Nephron (organoid): ENCODE measurements around the gene NKD1.

Source experiments
- H3K27ac Mint-ChIP-seq, 3 experiments: 2 replicates each; pipeline ENCODE4 v1.8.0; 2020; ENCODE audit warnings: mixed read lengths in 3 of 3, mild to moderate bottlenecking in 2 of 3, moderate library complexity in 1 of 3
- H3K27me3 Mint-ChIP-seq: 2 replicates; pipeline ENCODE4 v1.8.0; 2021; ENCODE audit warnings: low read depth, mild to moderate bottlenecking, moderate library complexity, mixed read lengths
- H3K36me3 Mint-ChIP-seq: 2 replicates; pipeline ENCODE4 v1.8.0; 2020; ENCODE audit warnings: low read depth, mixed read lengths
- H3K4me1 Mint-ChIP-seq: 2 replicates; pipeline ENCODE4 v1.8.0; 2020; ENCODE audit warnings: mixed read lengths
- H3K4me3 Mint-ChIP-seq, 3 experiments: 2 replicates each; pipeline ENCODE4 v1.8.0; 2020; ENCODE audit warnings: mild to moderate bottlenecking in 3 of 3, mixed read lengths in 3 of 3, moderate library complexity in 2 of 3
- H3K9me3 Mint-ChIP-seq: 2 replicates; pipeline ENCODE4 v1.8.0; 2020; ENCODE audit warnings: mixed read lengths
- TF ChIP-seq, protein P1 (sequence below), 3 experiments: fragments of 200-600 bp; sonication (generic); IDR thresholded peaks; one replicate each; pipeline ENCODE4 v1.5.0; 2021; ENCODE audit warnings: antibody characterized with exemption in 3 of 3; ENCODE audit not compliant: unreplicated experiment in 3 of 3

The NKD1 gene

DNA sequence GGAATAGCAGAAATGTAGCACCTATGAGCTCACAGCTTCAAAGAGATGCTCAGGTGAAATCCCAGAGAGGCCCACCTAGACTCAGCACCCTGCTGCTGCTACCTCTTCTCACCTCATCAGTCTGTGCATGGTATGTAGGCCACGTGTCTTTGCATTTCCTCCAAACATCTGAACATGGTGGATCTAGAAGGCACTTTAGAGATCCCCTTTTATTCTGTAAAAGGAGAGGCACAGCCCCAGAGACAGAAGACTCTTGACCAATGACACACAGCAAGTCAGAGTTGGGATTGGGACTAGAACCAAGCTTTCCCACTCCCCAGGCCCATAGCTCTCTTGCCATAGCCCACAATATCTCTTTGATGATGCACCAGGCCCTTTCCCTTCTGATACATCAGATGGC lies 19.4 kb upstream of the NKD1 start:
- H3K36me3 Mint-ChIP-seq = no peaks in the 10 kb centered on the region
- H3K27ac Mint-ChIP-seq = no peak overlapping the region
- H3K9me3 Mint-ChIP-seq = peaks cover 21% of the 10 kb centered on the region
- TF ChIP-seq, protein P1, sequence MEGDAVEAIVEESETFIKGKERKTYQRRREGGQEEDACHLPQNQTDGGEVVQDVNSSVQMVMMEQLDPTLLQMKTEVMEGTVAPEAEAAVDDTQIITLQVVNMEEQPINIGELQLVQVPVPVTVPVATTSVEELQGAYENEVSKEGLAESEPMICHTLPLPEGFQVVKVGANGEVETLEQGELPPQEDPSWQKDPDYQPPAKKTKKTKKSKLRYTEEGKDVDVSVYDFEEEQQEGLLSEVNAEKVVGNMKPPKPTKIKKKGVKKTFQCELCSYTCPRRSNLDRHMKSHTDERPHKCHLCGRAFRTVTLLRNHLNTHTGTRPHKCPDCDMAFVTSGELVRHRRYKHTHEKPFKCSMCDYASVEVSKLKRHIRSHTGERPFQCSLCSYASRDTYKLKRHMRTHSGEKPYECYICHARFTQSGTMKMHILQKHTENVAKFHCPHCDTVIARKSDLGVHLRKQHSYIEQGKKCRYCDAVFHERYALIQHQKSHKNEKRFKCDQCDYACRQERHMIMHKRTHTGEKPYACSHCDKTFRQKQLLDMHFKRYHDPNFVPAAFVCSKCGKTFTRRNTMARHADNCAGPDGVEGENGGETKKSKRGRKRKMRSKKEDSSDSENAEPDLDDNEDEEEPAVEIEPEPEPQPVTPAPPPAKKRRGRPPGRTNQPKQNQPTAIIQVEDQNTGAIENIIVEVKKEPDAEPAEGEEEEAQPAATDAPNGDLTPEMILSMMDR (IDR thresholded peaks at IDR 0.05; ENCODE audit: unreplicated experiment in 3 of 3) = no peak
- H3K27me3 Mint-ChIP-seq = peaks cover 24% of the 10 kb centered on the region
- H3K4me1 Mint-ChIP-seq = no peaks in the 10 kb centered on the region
- no peak overlapping the region for H3K4me3 Mint-ChIP-seq

DNA sequence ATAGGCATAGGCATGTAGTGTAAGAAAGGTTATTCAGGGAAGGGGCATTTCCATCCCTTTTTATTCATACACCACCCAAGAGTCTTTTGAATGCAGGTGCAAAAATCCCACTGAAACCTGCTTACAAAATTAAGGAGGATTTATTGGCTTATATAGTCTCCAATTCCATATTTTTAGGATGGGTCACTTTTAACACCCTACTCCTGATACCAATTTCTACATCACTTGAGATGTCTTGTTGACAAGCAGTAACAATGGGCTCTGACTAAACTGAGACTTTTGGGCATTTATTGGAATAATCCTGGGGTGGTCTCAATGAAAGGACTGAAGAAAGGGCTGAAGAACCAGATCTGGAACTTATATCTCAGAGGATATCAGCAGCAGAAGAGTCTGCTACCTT lies 18.9 kb upstream of the NKD1 start:
- H3K4me3 Mint-ChIP-seq = no peak overlapping the region
- H3K4me1 Mint-ChIP-seq = no peaks in the 10 kb centered on the region
- no peaks in the 10 kb centered on the region for H3K36me3 Mint-ChIP-seq
- H3K9me3 Mint-ChIP-seq = peaks cover 21% of the 10 kb centered on the region
- TF ChIP-seq, protein P1 (IDR thresholded peaks at IDR 0.05; ENCODE audit: unreplicated experiment in 3 of 3) = no peak
- no peak overlapping the region for H3K27ac Mint-ChIP-seq
- peaks cover 24% of the 10 kb centered on the region for H3K27me3 Mint-ChIP-seq

DNA sequence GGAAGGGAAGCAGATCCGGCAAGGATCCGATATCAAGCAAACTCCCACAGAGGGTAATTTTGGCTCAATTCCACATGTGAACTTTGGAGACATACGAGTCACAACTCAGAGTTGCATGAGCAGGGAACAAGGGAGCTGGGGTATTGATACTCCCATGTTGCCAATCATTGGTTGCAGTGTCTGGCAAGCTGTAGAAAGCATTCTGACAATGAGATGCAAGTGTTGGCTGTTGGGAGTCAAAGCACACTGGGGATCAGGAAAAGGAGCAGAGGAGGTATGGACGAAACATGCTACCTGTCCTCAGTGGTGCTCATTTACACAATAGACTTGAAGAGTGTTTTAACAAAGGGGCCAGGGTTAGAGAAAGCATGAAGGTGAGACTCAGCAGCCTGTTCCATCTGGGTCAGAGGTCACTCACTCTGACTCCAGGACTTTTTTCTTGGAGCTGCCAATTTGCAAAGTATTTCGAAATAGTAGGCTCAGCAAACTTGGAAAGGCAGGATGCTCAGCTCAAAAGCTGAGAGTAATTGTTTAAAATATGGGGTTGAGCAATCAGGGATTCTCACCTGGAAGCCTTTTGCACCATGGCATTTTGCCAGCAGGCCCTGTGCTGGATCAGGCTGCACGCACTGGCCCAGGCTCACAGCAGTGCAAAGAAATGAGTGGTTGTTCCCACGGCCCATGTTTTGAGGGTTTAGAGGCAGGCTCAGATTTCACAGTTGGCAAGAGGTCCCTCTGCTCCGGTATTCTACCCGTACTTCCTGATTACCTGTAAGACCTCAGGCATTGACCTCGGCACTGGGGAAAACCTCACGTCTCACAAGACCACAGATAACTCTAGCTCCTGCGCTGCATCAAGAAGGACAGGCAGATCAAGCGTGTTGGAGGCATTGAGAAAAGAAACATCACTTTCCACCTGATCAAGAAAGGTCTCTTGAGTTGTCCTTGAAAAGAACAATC lies 17.6 kb upstream of the NKD1 start:
- H3K4me3 Mint-ChIP-seq = no peak overlapping the region
- H3K27ac Mint-ChIP-seq = no peak overlapping the region
- H3K9me3 Mint-ChIP-seq = peaks cover 21% of the 10 kb centered on the region
- H3K36me3 Mint-ChIP-seq = no peaks in the 10 kb centered on the region
- TF ChIP-seq, protein P1 (IDR thresholded peaks at IDR 0.05; ENCODE audit: unreplicated experiment in 3 of 3) = no peak
- H3K4me1 Mint-ChIP-seq = no peaks in the 10 kb centered on the region
- H3K27me3 Mint-ChIP-seq = peaks cover 24% of the 10 kb centered on the region

DNA sequence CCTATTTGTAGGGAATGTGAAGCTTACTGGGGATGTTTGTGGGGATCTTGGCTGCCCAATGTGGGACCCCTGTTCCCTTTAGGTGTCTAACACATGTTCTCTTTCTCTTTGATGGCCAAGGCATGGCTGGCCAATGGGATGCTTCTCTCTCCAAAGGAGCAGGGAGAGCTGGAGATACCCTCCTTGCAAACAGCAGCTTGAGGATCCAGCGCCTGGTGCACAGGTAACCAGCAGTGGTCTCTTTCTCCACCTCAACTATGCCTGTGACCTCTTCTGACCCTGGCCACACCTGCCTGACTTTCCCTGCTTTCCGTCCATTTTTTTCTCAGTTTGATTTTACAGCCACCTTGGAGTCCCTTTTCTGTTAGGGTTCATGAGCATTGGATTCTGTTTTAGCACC lies 16.8 kb upstream of the NKD1 start:
- no peaks in the 10 kb centered on the region for H3K4me1 Mint-ChIP-seq
- H3K27me3 Mint-ChIP-seq = peaks cover 24% of the 10 kb centered on the region
- no peaks in the 10 kb centered on the region for H3K36me3 Mint-ChIP-seq
- TF ChIP-seq, protein P1 (IDR thresholded peaks at IDR 0.05; ENCODE audit: unreplicated experiment in 3 of 3) = no peak
- H3K9me3 Mint-ChIP-seq = peaks cover 21% of the 10 kb centered on the region
- H3K4me3 Mint-ChIP-seq = no peak overlapping the region
- no peak overlapping the region for H3K27ac Mint-ChIP-seq

DNA sequence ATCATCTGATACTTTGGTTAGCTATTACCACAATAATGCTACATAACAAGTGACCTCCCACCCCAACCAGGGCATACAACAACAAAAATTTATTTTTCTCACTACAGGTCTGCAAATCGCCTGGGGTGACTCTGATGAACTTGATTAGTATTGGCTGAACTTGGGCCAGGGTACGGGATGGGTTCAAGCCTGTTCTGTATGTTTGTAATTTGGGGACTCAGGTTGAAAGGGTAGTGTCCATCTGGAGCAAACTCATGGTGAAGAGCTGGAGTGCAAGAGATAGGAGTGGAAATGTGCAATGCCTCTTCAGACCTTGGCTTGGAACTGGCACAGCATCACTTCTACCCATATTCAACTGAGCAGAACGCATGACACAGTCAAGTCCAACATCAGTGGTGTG lies 16.3 kb upstream of the NKD1 start:
- Mint-ChIP-seq H3K4me3 (no peak overlapping the region), H3K4me1 (no peaks in the 10 kb centered on the region), H3K36me3 (no peaks in the 10 kb centered on the region), H3K9me3 (peaks cover 21% of the 10 kb centered on the region), H3K27me3 (peaks cover 24% of the 10 kb centered on the region), H3K27ac (no peak overlapping the region)
- TF ChIP-seq, protein P1 (IDR thresholded peaks at IDR 0.05; ENCODE audit: unreplicated experiment in 3 of 3) = no peak

DNA sequence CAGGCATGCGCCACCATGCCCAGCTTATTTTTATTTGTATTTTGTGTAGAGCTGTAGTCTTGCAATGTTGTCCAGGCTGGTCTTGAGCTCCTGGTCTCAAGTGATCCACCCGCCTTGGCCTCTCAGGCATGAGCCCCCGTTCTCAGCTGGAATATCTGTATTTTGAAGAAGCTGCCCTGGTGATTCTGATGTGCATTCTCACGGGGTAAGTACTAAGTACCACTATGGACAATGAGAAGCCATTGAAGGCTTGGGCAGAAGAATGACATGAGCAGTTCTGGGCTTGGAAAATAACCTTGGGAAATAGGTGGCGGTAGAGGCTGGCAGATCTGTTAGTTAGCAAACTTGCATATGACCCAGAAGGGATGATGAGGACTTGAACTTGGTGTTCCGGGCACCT lies 15.6 kb upstream of the NKD1 start:
- no peak overlapping the region for H3K27ac Mint-ChIP-seq
- TF ChIP-seq, protein P1 (IDR thresholded peaks at IDR 0.05; ENCODE audit: unreplicated experiment in 3 of 3) = no peak
- no peaks in the 10 kb centered on the region for H3K4me1 Mint-ChIP-seq
- no peak overlapping the region for H3K4me3 Mint-ChIP-seq
- no peaks in the 10 kb centered on the region for H3K36me3 Mint-ChIP-seq
- peaks cover 21% of the 10 kb centered on the region for H3K27me3 Mint-ChIP-seq
- peaks cover 21% of the 10 kb centered on the region for H3K9me3 Mint-ChIP-seq
